A673 (cell line): ENCODE measurements around the gene CDH4.

Experiments used
- CTCF ChIP-seq: fragments of 300-800, 200-600 bp; sonication (generic); conservative IDR thresholded peaks from 2 replicates; pipeline ENCODE4 v1.5.1; 2017; ENCODE audit warnings: low read depth, mild to moderate bottlenecking, antibody characterized with exemption, low read length, moderate library complexity, mixed read lengths
- EZH2 ChIP-seq: fragments of 200-600 bp; sonication (generic); IDR thresholded peaks from 2 replicates; pipeline ENCODE4 v1.6.1; 2017; ENCODE audit warnings: borderline replicate concordance, low read depth, mild to moderate bottlenecking, mixed read lengths, antibody characterized with exemption, low read length; ENCODE audit not compliant: poor library complexity, severe bottlenecking

GRCh38 chr20:61400499-61400898 is 148.4 kb downstream of the CDH4 start:
- no peak for TF ChIP-seq CTCF
- no peak for TF ChIP-seq EZH2
